Measurements from ENCODE around the gene CCBE1. TPM values are rescaled to one million over a fixed set of nuclear protein-coding genes. Genes with fewer than 3 reads are reported as not detected.
A peak's percentile ranks its signal among the peaks of the same experiment; 100 is the strongest.

The CCBE1 gene
- total RNA-seq, 1 experiment from 2014 or later, result 7.2 TPM

GRCh38 chr18:59619816-59620215 is 77.4 kb downstream of the CCBE1 start:
- no peak for DNase-seq (ENCODE audit: low read depth)

- peak; percentile 72 for DNase-seq (ENCODE audit: low read depth)
Observed at GRCh38 chr18:59617468-59617932, 79.7 kb downstream of the CCBE1 start.

GRCh38 chr18:59616501-59616900 is 80.7 kb downstream of the CCBE1 start:
- DNase-seq (ENCODE audit: low read depth), result no peak

GRCh38 chr18:59613903-59614302 is 83.3 kb downstream of the CCBE1 start:
- no peak for DNase-seq (ENCODE audit: low read depth)

GRCh38 chr18:59612381-59612780 is 84.8 kb downstream of the CCBE1 start:
- no peak for DNase-seq (ENCODE audit: low read depth)

DNA sequence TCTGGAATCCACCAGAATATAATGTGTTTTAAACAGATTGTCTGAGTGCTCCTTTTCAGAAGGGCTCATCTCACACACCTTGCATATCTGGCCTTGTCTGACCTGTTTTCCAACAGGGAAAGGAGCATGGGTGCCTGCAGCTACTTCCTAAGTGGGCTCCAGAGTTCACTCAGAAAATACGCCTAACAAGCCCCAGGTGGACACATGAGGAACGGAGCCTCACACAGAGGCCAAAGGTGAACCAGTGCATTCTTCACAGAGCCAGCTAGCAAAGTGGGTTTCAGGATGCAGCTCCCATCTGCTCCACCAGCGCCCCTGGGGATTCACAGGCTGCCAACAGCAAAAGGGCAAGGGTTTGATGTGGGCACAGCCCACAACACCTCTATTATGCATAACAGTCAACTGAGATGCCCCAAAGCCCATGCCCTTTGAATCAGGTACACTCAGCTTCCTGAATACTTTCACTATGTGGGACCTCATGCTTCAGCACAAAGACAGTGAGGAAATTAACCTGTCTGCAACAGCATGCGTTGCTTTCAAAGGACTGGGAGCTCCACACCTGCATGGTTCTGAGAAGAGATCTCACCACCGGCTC is 86.6 kb downstream of the CCBE1 start:
- DNase-seq (ENCODE audit: low read depth), result no peak

DNA sequence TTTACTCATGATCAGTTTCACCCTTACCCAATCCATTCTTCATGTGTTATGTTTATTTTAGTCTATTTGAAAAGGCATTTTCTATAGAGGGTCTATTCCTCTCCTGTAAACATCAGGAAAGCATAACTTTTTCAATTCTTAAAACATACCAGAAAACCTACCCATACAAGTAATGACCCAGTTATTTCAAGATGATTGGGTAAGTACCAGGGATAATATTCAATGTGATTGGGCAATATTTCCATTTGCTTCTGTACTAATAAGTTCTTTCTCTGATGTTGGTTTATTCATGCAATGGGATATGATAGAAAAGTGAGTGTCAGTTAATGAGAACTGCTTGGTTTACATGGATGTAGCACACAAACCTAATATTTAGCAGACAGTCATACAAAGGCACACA is 87.6 kb downstream of the CCBE1 start:
- DNase-seq (ENCODE audit: low read depth), result no peak

GRCh38 chr18:59607471-59607870 is 89.8 kb downstream of the CCBE1 start:
- no peak for DNase-seq (ENCODE audit: low read depth)

GRCh38 chr18:59607078-59607379 is 90.2 kb downstream of the CCBE1 start:
- DNase-seq (ENCODE audit: low read depth), result no peak

GRCh38 chr18:59606193-59607077 is 90.8 kb downstream of the CCBE1 start:
- DNase-seq (ENCODE audit: low read depth), result peak; percentile 62

DNA sequence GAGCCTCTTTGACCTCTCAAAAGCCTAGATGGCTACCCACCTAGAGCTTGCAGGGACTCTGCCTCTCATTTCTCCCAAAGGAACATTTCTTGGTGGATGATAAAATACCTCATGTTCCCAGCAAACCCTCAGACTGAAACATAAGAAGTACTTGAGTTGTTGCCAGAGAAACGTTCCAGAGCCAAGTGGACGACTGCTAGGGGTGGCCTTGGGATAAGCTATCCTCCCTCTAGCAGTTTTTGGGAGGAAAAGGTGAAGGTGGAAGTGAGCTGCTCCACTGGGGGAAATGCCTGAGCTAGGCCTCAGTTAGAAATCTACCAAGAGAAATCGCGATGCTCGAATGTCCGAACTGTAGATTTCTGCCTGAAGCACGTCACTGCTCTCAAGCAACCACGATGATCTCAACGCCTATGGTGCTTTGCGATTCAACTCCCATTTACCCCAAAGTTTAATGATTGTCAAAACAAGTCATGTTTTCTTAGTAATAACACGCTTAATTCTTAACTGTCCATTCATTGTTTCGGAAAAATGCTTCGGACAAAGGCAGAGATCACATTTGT is 91.5 kb downstream of the CCBE1 start:
- no peak for DNase-seq (ENCODE audit: low read depth)

GRCh38 chr18:59604877-59605276 is 92.3 kb downstream of the CCBE1 start:
- DNase-seq (ENCODE audit: low read depth), result no peak

GRCh38 chr18:59597049-59597448 is 100.2 kb downstream of the CCBE1 start:
- DNase-seq (ENCODE audit: low read depth), result no peak

GRCh38 chr18:59593291-59593717 is 103.9 kb downstream of the CCBE1 start:
- DNase-seq (ENCODE audit: low read depth), result no peak

GRCh38 chr18:59592624-59593023 is 104.6 kb downstream of the CCBE1 start:
- DNase-seq (ENCODE audit: low read depth), result no peak

GRCh38 chr18:59582395-59582794 is 114.8 kb downstream of the CCBE1 start:
- DNase-seq (ENCODE audit: low read depth), result no peak

GRCh38 chr18:59579509-59579908 is 117.7 kb downstream of the CCBE1 start:
- DNase-seq (ENCODE audit: low read depth), result no peak

GRCh38 chr18:59577386-59577655 is 119.9 kb downstream of the CCBE1 start:
- no peak for DNase-seq (ENCODE audit: low read depth)

GRCh38 chr18:59576541-59577385 is 120.5 kb downstream of the CCBE1 start:
- DNase-seq (ENCODE audit: low read depth), result no peak

- DNase-seq (ENCODE audit: low read depth), result no peak
Observed at GRCh38 chr18:59575995-59576394, 121.2 kb downstream of the CCBE1 start.

DNA sequence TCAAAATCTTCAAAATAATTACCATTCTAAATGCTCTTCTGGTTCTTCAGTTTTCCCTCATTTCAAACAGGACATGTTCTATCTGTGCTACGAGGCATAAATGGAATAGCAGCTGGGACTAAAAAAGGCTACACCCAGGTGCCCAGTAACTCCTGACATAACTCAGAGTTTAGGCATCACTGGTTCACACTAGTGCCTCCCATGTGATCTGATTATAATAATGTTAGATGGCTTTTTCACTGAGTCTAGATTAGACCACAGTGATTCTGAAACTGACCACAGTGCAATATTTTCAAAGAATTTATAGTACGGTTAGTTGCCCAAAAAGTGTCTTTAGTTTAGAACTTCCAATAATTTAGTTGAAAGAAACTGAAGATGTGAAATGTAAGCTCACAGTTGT is 123.3 kb downstream of the CCBE1 start:
- DNase-seq (ENCODE audit: low read depth), result no peak

DNA sequence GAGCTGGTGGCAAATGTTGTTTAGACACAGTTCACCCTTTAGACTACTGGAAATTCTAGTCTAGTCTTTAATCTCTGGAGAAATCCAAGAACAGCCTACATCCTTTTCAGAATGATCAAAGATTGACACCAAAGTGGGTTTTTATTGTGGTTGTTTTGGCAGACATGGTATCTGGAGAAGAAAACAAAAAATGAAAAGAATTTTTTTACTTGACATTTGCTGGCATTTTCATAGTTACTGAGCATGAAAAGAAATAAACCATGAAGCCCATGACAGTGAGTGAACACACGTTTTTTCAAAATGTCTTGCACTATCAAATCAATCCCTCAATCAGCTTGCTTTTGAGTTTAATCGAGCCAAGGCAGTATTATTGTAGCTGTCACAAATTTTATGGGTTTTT is 125.3 kb downstream of the CCBE1 start:
- DNase-seq (ENCODE audit: low read depth), result no peak
